Fibroblast of the aortic adventitia (primary cell): ENCODE data around the gene FAM110A. TPM values are rescaled to one million over a fixed set of nuclear protein-coding genes. Genes with fewer than 3 reads are reported as not detected.

Source experiments
- DNase-seq: peaks from one replicate; pipeline ENCODE4 v3.0.0-alpha.2; 2010; ENCODE audit warnings: low read depth
- H3K4me3 ChIP-seq: 2 replicates; pipeline ENCODE4 v1.5.1; 2011; ENCODE audit warnings: low read depth, mild to moderate bottlenecking, control low read depth, low read length, moderate library complexity
- CTCF ChIP-seq: IDR thresholded peaks from 2 replicates; pipeline ENCODE4 v1.5.1; 2011; ENCODE audit warnings: mild to moderate bottlenecking, low read length, control low read depth, inconsistent platforms; ENCODE audit not compliant: insufficient read depth
- total RNA-seq: library from RNA; depleted of rRNA; stranded (reverse); fragments of >200 nt; gene quantifications from 2 replicates; pipeline ENCODE4 v1.2.3, GENCODE V29; 2012; ENCODE audit warnings: low replicate concordance

Gene FAM110A
- total RNA-seq, 1 donor: 5.5 TPM

- no peak for DNase-seq
- TF ChIP-seq CTCF: no peak
- no peak overlapping the region for H3K4me3 ChIP-seq
Observed at GRCh38 chr20:839015-839414, 5.5 kb downstream of the FAM110A start.

DNA sequence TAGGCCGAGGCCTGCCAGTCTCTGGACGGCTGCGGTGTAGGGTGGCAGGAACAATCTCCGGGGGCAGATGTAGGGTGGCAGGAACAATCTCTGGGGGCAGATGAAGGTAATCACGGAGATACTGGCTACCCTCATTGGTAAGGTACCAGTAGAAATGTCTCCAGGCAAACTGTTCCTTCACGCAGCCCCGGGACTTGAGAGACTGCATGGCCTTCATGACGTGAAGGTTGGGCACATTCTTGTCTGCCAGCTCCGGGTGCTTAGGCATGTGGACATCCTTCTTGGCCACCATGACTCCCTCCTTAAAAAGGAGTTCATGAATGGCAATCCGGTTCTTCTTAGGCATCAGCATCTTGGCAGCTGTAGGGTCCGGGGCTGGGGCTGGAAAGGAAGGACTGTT, 6.1 kb downstream of the FAM110A start:
- TF ChIP-seq CTCF: no peak
- H3K4me3 ChIP-seq: no peak overlapping the region
- no peak for DNase-seq

DNA sequence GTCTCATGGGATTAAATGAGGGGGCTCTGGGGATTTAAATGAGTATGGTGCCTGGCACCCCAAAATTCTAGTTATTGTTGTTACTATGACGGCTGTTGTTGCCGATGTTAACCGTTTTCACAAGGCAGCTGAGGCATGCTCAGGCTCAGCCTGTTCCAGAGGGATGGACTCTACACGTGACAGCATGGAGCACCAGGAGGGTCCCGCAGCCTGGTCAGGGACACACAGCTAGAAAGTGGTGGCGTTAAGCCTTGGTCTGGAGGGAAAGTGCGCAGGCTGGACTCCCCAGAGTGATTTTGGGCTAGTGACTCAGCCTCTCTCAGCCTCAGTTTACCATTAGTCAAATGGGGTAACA, 7.0 kb downstream of the FAM110A start:
- no peak for DNase-seq
- no peak for TF ChIP-seq CTCF
- no peak overlapping the region for H3K4me3 ChIP-seq

GRCh38 chr20:840858-841567, 7.5 kb downstream of the FAM110A start:
- H3K4me3 ChIP-seq: peak overlapping the region; percentile 59

GRCh38 chr20:841568-842546, 8.3 kb downstream of the FAM110A start:
- peak overlapping the region; percentile 59 for H3K4me3 ChIP-seq
- TF ChIP-seq CTCF: no peak

More at GRCh38 chr20:840858-841567, 7.5 kb downstream of the FAM110A start:
- no peak for TF ChIP-seq CTCF
- DNase-seq: no peak

GRCh38 chr20:842547-842940, 9.0 kb downstream of the FAM110A start:
- no peak for TF ChIP-seq CTCF
- H3K4me3 ChIP-seq: no peak overlapping the region
- DNase-seq: no peak

More at GRCh38 chr20:841568-842546, 8.3 kb downstream of the FAM110A start:
- no peak for DNase-seq
